Peyer's patch (tissue), 4 donors: ENCODE measurements around the gene LUZP1. TPM values are rescaled to one million over a fixed set of nuclear protein-coding genes. Genes with fewer than 3 reads are reported as not detected.

Source experiments
- DNase-seq, 3 donors: peaks; one replicate each; pipeline ENCODE4 v3.0.0-alpha.2; 2017 to 2019
- H3K27ac ChIP-seq, 4 donors: fragments of 200-600 bp; sonication (generic); one replicate each; pipeline ENCODE4 v1.5.1; 2016 to 2019
- H3K27me3 ChIP-seq, 2 donors: fragments of 200-600 bp; sonication (generic); one replicate each; pipeline ENCODE4 v1.5.1; 2019
- H3K36me3 ChIP-seq, 3 donors: fragments of 200-600 bp; sonication (generic); one replicate each; pipeline ENCODE4 v1.5.1; 2016 to 2019
- H3K4me1 ChIP-seq, 4 donors: fragments of 200-600 bp; sonication (generic); one replicate each; pipeline ENCODE4 v1.5.1; 2016 to 2019
- H3K4me3 ChIP-seq, 4 donors: fragments of 200-600 bp; sonication (generic); 1 replicate in 3 of 4; 2 replicates in 1 of 4; pipeline ENCODE4 v1.5.1; 2016 to 2019; ENCODE audit warnings: mild to moderate bottlenecking in 1 of 4
- H3K9me3 ChIP-seq, 4 donors: fragments of 200-600 bp; sonication (generic); one replicate each; pipeline ENCODE4 v1.5.1; 2016 to 2019; ENCODE audit warnings: mild to moderate bottlenecking in 1 of 4
- POLR2A ChIP-seq, 2 donors: fragments of 450-650 bp; IDR thresholded peaks; one replicate each; pipeline ENCODE4 v1.5.1; 2017; ENCODE audit warnings: antibody characterized with exemption in 2 of 2, mild to moderate bottlenecking in 2 of 2, moderate library complexity in 2 of 2
- total RNA-seq, 4 donors: library from RNA; depleted of rRNA; stranded (reverse); fragments of >200 nt; gene quantifications; one replicate each; pipeline ENCODE4 v1.1.0, GENCODE V29; 2016
- TF ChIP-seq, protein P1 (sequence below), 6 experiments: fragments of 450-650 bp in 4 of 6; fragments of 200-600 bp in 2 of 6; sonication (generic) in 1 of 6; IDR thresholded peaks; one replicate each; pipeline ENCODE4 v1.5.1; 2017 to 2019; ENCODE audit warnings: antibody characterized with exemption in 6 of 6, mild to moderate bottlenecking in 3 of 6, moderate library complexity in 1 of 6

LUZP1 gene
- 10 to 100 TPM; 38.8 to 92.8 (median 70.4) TPM for total RNA-seq

DNA sequence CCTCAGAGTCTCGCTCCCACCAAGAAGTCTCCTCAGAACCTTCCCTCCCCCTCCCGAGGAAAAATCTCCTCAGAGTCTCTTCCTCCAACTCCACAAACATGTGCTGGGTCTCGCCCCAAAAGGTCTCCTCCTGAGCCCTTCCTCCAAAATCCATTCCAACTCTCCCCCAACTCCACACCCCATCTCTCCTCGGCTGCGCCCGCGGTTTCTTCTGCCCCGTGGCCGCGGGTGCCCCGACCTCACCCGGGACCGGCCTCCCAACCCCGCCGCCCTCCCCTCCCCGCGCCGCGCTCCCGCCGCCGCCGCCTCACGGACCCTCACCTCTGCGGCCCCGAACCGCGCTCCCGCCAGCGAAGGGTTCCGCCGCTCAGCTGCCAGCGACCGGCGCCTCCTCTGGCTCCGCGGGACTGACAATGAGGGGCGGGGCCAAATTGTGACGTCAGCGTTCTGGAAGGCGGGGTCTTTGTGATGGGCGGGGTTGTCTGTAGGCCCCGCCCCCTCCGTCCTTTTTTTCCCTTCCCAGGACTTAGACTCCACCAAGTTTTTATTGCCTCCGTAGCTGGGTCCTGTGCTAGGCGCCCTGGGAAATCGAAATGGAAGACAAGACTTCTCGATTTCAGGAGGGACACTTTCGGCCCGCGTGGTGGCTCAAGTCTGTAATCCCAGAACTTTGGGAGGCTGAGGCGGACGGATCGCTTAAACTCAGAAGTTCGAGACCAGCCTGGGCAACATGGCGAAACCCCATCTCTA is at the start of gene LUZP1:
Gene LUZP1 (minus strand): TSS at position 412 of the 750 bp plus-strand sequence.
- Histone ChIP-seq H3K9me3 (no peaks in the 10 kb centered on the region), H3K27ac (peak within 1 kb of the TSS; percentile 86 to 97 (median 94)), H3K36me3 (no peaks in the 10 kb centered on the region), H3K4me1 (peaks cover 0 to 30% (median 0%) of the 10 kb centered on the region in 4 donors), H3K27me3 (no peaks in the 10 kb centered on the region), H3K4me3 (peak within 1 kb of the TSS; percentile 72 to 96 (median 88))
- TF ChIP-seq, protein P1, sequence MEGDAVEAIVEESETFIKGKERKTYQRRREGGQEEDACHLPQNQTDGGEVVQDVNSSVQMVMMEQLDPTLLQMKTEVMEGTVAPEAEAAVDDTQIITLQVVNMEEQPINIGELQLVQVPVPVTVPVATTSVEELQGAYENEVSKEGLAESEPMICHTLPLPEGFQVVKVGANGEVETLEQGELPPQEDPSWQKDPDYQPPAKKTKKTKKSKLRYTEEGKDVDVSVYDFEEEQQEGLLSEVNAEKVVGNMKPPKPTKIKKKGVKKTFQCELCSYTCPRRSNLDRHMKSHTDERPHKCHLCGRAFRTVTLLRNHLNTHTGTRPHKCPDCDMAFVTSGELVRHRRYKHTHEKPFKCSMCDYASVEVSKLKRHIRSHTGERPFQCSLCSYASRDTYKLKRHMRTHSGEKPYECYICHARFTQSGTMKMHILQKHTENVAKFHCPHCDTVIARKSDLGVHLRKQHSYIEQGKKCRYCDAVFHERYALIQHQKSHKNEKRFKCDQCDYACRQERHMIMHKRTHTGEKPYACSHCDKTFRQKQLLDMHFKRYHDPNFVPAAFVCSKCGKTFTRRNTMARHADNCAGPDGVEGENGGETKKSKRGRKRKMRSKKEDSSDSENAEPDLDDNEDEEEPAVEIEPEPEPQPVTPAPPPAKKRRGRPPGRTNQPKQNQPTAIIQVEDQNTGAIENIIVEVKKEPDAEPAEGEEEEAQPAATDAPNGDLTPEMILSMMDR (IDR thresholded peaks at IDR 0.05): no peak
- peak; percentile 97 to 98 for TF ChIP-seq POLR2A (IDR thresholded peaks at IDR 0.05)
- peak; percentile 90 to 93 (median 93) for DNase-seq

GRCh38 chr1:23217421-23218115 is 48.9 kb upstream of the LUZP1 start, which contains the start of gene HTR1D:
HTR1D (minus strand) TSS chr1:23217502; CDS start chr1:23194219, 23,283 bp downstream.
- H3K27me3 ChIP-seq: peaks cover 0 to 10% of the 10 kb centered on the region in 2 donors
- peak in 2 of 3 donors; percentile 54 to 71 for DNase-seq
- H3K9me3 ChIP-seq: no peaks in the 10 kb centered on the region
- peak in 1 of 2 donors; percentile 38 for TF ChIP-seq POLR2A (IDR thresholded peaks at IDR 0.05)
- TF ChIP-seq, protein P1 (IDR thresholded peaks at IDR 0.05): no peak
- peaks cover 0 to 17% (median 9%) of the 10 kb centered on the region in 4 donors for H3K4me1 ChIP-seq
- no peaks in the 10 kb centered on the region for H3K36me3 ChIP-seq
- peak within 1 kb of the TSS in 3 of 4 donors; percentile 51 to 62 (median 52) for H3K27ac ChIP-seq
- H3K4me3 ChIP-seq: peak within 1 kb of the TSS; percentile 41 to 81 (median 58)

DNA sequence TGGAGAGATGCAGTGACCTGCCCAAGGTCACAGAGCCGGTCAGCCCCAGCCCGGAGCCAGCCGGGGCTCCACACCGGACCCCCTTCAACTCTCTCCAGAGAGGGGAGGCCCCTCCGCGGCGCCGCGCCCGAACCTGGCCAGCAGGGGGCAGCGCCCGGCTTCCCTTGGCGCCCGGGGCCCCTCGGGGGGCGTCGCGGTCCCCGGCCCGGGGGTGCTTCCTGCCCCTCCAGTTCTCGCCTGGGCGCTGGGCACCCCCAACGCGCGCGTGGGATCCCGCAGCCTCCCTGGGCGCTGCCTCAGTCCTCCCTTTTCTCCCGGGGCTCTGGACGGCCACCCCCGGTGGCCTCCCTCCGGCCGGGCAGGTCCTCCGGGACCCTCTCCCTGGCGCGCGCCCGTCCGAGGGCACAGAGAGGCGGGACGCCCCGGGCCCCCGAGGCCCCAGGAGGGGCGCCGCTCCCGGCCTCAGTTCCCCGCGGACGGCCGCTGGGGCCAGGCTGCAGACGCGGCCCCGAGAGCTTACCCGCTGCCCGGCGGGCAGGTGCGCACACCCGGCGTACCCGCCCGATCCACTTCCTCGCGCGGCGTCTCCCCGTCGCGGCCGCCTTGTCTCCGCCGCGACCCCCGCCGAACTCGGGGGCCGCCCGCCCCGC is 48.2 kb upstream of the LUZP1 start:
- TF ChIP-seq, protein P1 (IDR thresholded peaks at IDR 0.05): peak in 5 of 6 experiments; percentile 36 to 87 (median 77)
- no peak for TF ChIP-seq POLR2A (IDR thresholded peaks at IDR 0.05)
- H3K36me3 ChIP-seq: no peaks in the 10 kb centered on the region
- peak overlapping the region in 3 of 4 donors; percentile 51 to 62 (median 52) for H3K27ac ChIP-seq
- peak in 2 of 3 donors; percentile 53 to 65 for DNase-seq
- peaks cover 0 to 17% (median 9%) of the 10 kb centered on the region in 4 donors for H3K4me1 ChIP-seq
- H3K4me3 ChIP-seq: peak overlapping the region; percentile 41 to 81 (median 58)
- H3K27me3 ChIP-seq: peaks cover 0 to 10% of the 10 kb centered on the region in 2 donors
- H3K9me3 ChIP-seq: no peaks in the 10 kb centered on the region

GRCh38 chr1:23215751-23216449 is 47.2 kb upstream of the LUZP1 start:
- Histone ChIP-seq H3K36me3 (no peaks in the 10 kb centered on the region), H3K4me3 (peak overlapping the region in 2 of 4 donors; percentile 70 to 81), H3K27ac (no peak overlapping the region), H3K9me3 (no peaks in the 10 kb centered on the region), H3K4me1 (peaks cover 0 to 17% (median 9%) of the 10 kb centered on the region in 4 donors), H3K27me3 (peaks cover 0 to 10% of the 10 kb centered on the region in 2 donors)
- TF ChIP-seq POLR2A (IDR thresholded peaks at IDR 0.05): no peak
- TF ChIP-seq, protein P1 (IDR thresholded peaks at IDR 0.05): no peak
- no peak for DNase-seq

GRCh38 chr1:23215291-23215690 is 46.6 kb upstream of the LUZP1 start:
- no peak for DNase-seq
- Histone ChIP-seq H3K4me3 (no peak overlapping the region), H3K27ac (no peak overlapping the region), H3K27me3 (peaks cover 0 to 10% of the 10 kb centered on the region in 2 donors), H3K4me1 (peaks cover 0 to 17% (median 9%) of the 10 kb centered on the region in 4 donors), H3K9me3 (no peaks in the 10 kb centered on the region), H3K36me3 (no peaks in the 10 kb centered on the region)
- TF ChIP-seq POLR2A (IDR thresholded peaks at IDR 0.05): no peak
- TF ChIP-seq, protein P1 (IDR thresholded peaks at IDR 0.05): no peak
